ENCODE measurements around the gene ZBTB7C.

Gene ZBTB7C

DNA sequence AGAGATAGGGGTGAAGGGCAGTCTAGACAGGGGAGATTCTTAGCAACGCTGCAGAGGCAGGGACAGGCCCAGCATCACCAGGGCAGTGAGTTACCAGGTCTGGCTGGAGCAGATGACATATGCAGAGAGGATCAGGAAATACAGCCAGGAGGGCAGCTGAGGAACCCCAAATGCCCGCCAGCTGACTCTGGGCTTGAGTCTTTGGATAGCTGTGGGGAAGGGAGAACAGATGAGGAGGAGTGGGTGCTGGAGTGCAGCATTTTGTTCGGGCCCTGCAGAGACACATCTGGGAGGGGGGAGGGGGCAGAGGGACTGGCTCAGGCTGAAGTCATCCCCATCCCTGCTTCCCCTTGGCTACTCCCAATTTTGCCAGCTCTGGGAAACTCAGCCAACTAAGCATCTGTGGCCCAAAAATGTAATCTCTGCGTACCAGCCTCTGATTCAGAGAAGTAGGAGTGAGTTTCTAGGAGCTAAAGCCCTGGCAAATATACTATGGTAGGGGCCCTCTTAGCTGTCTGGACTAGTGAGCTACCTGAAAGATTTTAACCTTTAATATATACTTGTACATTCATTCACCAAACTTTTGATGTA lies 214.5 kb downstream of the ZBTB7C start:
- DNase-seq (ENCODE audit: low read depth in 2 of 2), result no peak

DNA sequence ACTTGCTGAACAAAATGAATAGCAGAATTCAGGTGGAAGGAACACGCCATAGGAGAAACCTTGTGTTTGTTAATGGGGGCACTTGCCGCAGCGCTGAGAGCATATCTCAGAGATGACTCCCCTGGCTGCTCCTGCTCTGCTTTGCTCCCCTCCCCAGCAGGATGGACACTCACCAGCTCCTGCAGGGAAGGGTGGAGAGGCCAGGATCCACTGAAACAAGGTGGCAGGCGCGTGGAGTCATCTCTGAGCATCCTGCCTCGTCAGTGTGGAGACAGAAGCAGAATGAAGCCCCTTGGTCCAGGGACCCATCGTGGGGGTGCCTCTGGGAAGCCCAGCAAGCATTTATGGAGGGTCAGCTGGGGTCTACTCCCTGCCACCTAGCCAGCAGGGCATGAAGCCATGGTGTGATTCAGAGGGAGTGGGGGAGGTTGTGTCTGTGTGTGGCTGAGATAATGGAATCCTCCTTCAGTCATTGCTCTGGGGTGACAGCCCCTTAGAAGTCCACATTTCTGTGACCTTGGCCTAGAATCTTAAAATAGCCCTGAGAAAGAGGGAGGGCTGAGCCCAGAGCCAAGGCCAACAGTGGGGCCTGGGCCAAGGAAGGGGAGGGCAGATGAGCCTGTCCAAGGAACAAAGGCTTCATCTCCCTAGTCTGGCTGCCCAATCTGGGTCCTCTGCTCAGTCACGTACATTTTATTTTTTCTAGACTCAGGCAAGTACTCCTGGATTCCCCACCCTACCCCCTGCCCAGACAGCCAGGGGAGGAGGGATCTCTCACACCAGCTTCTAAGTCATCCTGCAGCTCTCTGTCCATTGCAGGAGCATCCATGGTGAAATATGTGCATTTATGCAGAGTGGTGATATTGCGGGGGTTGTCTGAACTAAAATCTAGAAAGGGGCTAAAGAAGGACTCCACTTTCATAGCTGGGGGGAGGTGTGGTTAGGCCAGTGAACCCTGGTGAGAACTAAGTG lies 215.4 kb downstream of the ZBTB7C start:
- no peak for DNase-seq (ENCODE audit: low read depth in 2 of 2)

DNA sequence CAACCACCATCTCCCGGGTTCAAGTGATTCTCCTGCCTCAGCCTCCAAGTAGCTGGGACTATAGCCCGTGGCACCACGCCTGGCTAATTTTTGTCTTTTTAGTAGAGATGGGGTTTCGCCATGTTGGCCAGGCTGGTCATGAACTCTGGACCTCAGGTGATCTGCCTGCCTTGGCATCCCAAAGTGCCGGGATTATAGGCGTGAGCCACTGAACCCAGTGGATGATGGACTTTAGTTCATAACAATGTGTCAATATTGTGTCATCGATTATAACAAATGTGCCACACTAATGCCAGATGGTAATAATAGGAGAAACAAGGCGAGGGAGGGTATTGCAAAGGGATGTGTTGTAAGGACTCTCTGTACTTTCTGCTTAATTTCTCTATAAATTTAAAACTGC lies 216.6 kb downstream of the ZBTB7C start:
- no peak for DNase-seq (ENCODE audit: low read depth in 2 of 2)

DNA sequence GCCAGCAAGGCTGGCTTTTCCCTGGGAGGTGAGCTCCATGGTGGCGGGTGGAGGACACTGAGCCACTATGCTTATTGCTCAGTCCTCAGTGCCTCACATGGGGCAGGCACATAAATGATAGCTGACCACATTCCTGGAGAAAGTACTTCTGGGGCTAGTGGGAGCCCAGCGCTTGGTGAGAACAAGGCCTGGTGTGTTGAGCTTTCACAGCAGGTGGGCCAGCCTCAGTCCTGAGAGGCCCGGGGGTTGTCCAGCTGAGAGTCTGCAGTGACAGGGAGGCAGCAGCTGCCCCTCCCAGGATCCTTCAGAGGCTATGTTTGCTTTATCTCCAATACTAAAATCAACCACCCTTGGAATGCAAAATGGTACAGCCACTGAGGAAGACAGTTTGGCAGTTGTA lies 217.7 kb downstream of the ZBTB7C start:
- DNase-seq (ENCODE audit: low read depth in 2 of 2), result no peak

DNA sequence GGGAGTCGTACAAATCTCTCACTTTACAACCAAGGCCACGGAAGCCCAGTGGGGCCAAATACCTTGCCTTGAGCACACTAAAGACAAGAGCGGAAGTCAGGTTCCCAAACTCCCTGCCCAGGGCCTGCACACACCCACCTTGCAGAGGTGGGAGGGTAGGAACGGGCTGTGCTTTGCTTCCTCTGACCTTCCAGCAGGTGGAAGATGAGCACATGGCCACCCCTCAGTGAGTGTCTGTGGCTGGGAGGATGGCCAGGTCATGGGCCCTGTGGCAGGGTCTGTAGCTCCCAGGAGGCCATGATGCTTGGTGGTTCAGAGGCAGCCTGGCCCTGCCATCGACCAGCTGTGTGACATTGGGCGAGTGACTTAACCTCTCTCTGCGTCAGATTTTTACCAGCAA lies 218.2 kb downstream of the ZBTB7C start:
- DNase-seq (ENCODE audit: low read depth in 2 of 2), result no peak

DNA sequence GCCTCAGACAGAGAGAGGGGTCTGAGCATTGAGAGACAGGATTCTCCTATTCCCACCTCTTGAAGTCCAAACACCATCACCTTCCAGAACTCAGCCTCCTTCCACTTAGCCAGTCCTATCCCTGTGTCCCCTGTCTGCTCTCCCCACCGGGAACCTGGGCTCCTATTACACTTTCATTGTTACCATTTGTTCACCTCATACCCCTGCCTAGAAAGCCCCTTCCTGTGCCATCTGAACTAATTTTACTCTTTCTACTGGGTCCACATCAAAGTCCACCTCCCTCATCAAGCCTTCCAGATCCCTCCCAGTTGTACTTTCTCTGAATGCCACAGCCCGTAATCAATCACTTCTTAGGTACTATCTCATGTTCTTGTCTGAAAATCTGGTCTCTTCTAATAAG lies 220.6 kb downstream of the ZBTB7C start:
- DNase-seq (ENCODE audit: low read depth in 2 of 2), result no peak

DNA sequence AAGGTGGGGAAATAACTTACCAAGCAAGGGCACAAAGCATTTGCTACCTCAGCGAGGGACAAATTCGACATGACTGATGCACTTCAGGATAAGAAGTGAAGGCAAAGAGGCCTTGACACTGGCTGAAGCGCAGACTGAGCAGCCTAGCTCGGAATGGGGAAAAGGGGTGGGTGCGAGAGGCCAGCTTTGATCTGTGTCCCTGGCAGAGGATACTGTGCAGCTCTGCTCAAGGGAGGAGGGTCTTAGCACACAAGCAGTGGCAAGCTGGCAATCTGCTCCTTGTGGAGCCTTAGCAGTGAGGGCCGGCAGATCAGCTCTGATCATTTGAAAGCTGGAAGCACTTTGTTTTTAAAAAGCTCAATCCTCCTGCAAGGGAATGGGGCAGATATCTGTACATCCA lies 222.3 kb downstream of the ZBTB7C start:
- no peak for DNase-seq (ENCODE audit: low read depth in 2 of 2)

DNA sequence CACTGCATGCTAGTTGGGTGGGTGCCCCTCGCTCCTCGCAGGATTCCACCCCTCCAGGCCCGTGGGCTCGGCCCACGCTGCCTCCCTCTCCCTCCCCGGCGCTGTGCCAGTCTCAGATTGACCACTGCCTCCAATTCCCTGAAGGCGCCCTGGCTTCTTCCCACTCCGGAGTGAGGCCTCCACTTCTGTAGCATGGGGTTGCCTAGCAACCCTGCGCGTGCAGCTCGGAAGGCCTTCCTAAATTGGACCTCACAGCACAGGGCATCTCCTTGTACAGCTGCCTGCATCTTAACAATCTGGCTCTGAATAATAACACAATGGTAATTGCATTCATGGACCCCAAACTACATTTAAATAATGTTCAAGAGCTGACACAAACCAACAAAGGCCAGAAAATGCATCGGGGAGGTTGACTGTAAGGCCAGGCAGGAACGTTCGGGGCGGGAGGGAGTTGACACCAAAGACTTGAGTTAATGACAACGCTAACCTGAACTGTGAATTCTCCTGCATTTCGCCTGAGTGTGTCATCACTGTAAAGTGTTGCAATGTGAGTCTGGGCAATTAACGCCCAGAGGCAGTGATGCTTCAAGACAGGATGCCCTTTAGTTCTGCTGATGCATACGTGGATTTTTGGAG lies 222.9 kb downstream of the ZBTB7C start:
- DNase-seq (ENCODE audit: low read depth in 2 of 2), result no peak

DNA sequence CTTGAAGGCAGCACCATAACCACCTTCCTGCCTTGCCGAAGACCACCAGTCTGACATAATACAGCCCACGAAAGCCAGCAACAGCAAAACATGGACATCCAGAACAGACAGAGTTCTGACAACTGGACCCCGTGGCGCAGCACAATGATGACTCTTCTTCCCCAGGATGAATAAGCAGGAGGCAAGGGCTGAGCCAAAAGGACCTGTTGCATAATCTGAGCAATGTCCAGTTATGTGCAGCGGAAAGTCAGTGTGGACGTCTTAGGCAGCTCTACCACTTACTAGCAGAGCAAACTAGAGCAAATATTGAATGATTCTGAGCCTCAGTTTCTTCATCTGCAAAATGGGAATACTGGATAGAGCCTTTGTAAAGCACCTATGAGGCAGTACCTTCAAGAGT lies 225.1 kb downstream of the ZBTB7C start:
- DNase-seq (ENCODE audit: low read depth in 2 of 2), result no peak

DNA sequence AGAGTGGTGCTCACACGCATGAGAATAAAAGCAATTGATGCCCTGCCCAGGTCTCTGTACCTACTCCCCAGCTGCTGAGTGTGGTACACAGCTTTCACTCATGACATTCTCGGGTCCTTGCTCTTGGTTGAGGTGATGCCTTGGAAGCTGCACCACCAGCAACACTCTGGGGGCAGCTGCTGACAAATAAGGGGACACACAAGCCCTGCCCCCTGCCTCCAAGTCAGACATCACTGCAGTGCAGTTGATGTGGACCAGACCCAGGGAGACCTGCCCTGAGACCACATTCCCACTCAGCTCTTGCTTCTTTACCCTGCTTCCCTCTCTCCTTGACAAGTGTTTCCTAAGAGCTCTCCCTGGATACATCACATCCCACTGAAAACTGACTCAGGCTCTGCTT lies 225.6 kb downstream of the ZBTB7C start:
- no peak for DNase-seq (ENCODE audit: low read depth in 2 of 2)

DNA sequence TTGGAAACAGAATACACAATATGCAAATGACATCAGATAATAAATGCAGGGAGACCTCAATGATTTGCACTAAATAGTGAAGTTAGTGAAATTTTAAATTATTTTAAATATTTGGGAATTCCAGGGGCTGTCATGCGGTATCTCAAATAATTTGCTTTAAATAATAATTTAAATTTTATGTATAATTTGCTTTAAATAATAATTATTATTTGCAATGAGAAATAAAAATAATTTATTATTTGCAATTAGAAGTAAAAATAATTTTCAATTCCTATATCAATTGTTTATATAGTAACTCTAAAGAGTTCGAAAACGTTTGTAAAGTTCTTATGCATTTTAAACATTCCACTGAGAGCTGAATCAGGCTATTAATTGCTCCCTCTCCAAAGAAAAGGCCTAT lies 226.4 kb downstream of the ZBTB7C start:
- DNase-seq (ENCODE audit: low read depth in 2 of 2), result no peak

DNA sequence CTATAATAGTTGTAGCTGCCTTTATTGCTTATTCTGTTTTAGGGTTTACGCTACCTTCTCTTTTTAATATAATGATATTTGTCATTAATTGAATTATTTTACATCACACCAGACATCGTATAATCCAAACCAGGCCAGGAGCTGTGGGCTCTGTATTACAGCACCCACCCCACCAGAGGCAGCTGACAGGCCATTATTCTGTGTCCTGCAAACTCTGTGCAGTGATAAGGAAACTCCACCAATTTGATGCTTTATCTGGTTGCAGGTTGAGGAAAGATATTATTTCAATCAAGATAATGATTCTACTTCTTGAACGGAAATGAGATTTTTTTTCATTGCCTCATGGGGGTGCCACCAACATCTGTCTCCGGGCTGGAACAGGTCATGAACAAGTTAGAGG lies 227.3 kb downstream of the ZBTB7C start:
- no peak for DNase-seq (ENCODE audit: low read depth in 2 of 2)

DNA sequence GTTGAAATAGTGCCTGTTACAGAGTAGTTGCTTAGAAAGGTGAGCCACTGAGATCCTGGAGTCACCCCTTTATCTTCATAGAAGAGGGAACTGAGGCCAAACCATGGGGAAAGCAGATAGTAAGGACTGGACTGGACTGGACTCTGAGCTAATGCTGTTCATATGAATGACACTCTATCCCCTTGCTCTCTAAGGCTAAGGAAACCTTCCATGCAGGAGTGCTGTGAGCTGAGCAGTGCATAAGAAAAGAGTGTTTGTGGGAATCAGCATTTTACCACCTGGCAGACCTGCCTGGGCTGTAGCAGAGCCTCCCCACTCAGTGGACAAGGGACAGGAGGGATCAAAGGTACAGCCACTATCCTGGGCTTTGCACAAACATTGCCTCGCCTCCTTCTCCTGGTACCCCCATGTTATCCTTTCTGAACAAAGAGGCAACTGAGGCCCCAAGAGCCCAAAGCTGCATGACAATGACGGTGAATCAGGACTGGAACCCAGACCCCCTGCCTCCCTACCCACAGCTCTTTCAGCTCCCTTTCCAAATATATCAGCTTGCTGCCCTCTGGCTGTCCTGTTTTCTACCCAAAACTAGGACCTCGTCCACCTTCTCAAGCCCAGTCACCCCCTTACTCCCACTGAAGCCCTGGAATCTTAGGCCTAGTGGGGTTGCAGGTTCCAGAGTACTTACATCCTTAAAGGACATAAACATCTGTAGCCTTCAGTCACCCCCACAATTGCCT lies 227.9 kb downstream of the ZBTB7C start:
- no peak for DNase-seq (ENCODE audit: low read depth in 2 of 2)

DNA sequence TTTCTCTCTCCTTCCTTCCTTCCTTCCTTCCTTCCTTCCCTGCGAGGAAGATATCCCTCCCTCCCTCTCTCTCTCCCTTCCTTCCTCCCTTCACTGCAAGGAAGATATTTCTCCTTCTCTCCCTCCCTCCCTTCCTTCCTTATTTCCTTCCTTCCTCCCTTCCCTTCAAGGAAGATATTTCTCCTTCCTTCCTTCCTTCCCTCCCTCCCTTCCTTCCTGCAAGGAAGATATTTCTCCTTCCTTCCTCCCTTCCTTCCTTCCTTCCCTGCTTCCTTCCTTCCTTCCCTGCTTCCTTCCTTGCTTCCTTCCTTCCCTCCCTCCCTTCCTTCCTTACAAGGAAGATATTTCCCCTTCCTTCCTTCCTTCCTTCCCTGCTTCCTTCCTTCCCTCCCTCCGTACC lies 229.5 kb downstream of the ZBTB7C start:
- no peak for DNase-seq (ENCODE audit: low read depth in 2 of 2)

DNA sequence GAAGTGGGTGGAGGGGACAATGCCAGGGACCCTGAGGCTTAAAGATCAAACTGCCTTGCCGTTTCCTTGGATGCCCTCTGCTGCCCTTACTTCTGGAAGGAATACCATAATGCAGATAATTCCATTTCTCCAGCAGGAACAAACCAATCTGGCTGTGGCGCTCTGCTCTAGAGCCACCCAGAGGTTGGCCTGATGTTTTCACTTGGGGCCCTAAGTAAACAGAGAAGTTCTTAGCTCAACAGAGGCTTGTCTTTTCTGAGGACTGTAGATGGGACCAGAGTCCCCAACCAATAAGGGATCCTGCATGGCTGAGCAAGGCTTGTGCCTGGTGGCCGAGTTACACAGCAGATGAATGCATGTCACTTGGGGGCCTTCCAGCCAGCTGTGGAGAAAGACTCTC lies 230.2 kb downstream of the ZBTB7C start:
- no peak for DNase-seq (ENCODE audit: low read depth in 2 of 2)

DNA sequence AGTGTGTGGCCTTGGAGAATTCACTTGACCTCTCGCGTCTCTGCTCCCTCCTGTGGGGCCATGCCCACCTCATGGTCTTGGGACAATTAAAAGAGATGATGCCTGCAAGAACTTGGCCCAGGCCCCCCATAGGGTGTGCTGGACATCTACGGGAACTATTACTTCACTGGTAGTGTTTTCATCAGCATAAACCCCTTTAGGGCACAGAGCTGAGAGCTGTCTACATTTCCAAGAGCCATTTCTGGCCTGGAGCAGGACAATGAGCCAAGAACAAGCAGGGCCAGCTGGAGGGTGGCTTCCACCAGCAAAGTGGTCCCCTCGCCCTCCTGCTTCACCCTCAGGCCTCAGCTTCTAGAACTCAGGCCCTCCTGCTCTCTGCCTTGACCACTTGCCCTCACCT lies 232.3 kb downstream of the ZBTB7C start:
- no peak for DNase-seq (ENCODE audit: low read depth in 2 of 2)

DNA sequence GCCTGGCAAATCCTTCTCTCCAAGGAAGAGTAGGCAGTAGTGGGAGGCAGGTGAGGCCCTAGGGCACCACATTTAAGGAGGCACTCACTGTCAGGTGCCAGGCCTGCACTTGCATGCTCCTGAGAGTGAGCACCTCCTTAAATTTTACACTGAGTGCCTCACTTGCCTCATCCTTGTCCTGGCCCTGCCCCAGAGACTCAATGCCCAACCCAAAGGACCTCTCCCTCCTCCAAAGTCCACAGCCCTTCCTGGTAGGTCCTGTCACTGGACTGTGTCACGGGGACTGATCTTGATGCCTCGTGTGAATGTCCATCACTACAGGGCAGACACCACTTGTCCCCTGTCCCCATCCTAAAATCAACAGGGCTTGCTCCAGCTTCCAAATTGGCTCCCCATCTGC lies 235.6 kb downstream of the ZBTB7C start:
- DNase-seq (ENCODE audit: low read depth in 2 of 2), result no peak

DNA sequence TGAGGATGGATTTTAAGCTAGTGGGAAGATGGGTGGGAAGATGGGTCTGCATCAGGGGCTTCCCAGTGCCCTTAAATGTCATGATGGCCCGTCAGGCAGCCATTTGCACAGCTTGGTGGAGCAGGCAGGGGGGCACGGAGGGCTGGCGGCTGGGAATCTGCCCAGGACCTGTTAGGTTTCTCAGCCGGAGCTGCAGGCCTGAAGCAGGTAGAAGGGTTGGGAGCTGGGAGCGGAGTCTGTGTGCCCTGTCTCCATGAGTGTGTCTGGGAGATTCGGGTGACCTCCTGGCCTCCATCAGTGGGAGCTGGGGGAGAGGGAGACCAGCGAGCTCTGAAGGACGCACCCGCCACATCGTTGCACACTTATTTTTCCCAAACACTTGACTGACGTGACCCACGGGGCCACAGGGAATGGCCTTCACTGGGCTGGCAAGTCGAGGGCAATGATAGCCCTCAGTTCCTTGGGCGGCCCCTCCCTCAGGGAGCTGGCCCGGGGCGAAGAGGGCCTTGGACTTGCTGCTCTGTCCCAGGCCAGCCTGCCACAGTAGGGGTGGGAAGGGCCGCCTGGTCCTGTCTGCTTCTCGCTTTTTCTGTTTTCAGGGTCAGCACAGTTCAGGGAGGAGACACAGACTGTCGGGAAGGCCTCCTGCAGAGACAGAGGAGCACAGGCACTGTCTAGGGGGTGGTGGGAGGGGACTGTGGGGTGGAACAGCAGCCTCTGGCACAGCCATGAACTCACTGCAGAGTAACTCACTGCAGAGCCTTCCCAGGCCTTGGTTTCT lies 236.8 kb downstream of the ZBTB7C start:
- DNase-seq (ENCODE audit: low read depth in 2 of 2), result no peak

DNA sequence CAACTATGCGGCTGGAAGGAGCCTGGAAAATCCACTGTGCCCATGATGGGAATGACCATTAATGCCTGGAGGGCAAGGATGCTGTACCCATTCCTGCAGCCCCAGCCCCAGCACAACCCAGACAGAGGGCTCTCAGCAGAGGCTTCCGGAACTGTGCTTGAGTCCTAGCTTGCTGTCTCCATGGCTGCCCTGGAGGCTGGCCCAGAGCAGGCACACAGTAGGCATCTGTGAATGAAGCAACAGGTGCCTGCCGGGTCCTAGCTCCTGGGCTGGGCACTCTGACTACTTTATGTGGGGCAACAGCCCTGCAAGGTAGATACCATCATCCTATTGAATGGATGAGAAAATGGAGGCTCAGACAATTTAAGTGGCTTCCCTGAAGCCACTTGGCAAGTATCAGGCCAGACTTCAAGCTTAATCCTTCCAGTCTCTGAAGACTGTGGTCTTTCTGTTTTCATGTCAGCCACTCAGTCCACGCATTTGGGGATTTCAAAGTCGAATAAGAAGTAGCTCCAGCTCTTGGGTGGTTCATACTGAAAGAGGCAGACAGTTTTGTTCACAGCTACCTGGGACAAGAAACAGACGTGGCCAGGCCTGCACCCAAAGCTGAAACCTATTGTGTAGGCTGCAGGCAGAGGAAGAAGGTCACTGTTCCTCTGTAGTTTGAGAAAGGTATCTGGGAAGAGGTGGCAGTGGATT lies 237.5 kb downstream of the ZBTB7C start:
- no peak for DNase-seq (ENCODE audit: low read depth in 2 of 2)

DNA sequence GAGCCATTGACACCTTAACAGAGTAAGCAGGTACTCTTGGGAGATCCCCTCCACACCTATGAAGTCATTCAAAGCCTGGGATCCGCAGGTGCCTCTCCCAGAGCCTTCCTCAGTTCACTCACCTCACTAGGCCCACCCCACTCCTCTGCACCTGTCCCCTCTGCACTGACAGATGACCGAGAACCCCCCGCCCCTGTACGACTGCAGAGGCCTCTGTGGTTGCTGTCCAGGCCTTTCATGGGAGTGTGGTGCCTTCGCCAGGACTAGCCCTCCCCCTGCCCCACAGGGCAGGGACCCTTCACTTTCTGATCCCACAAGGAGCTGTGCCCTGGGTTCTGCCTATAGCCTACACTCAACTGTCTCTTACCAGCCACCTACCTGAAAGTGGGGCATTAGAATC lies 238.5 kb downstream of the ZBTB7C start:
- DNase-seq (ENCODE audit: low read depth in 2 of 2), result no peak

DNA sequence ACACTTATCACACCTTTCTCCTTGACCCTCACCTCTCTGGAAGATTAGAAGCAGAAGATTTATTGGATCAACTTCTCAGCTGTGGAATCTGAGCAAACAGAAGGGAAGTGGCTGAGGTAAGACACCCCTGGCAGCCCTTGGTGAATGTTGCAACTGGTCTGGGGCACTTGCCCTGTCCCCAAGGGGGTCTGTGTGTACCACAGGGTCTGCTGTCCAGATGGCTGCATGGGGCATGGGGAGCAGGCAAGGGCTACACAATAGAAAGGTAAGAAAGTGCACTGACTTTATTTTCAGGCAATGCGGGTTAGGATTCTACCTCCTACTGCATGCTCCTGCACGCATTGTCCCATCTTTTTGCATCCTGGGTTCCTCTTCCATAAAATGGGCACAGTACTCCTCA lies 240.3 kb downstream of the ZBTB7C start:
- no peak for DNase-seq (ENCODE audit: low read depth in 2 of 2)

Measured in stimulated activated CD4-positive, alpha-beta T cell treated with anti-CD3 and anti-CD28 coated beads, Interleukin-1b, Interleukin-23, amount 100 ng/mL, for 1 hour (primary cell).